Fibroblast of lung (primary cell): ENCODE measurements around the gene SACS.

Source experiments
- EZH2 ChIP-seq: IDR thresholded peaks from 2 replicates; pipeline ENCODE4 v1.5.1; 2012; ENCODE audit warnings: low read length, control low read depth, mild to moderate bottlenecking; ENCODE audit errors: missing control alignments
- TF ChIP-seq, protein P1 (sequence below), 2 donors: IDR thresholded peaks in 1 of 2; conservative IDR thresholded peaks in 1 of 2; 1 replicate in 1 of 2; 2 replicates in 1 of 2; pipeline ENCODE4 v1.5.1; 2011 to 2012; ENCODE audit warnings: low read length in 2 of 2, control low read depth in 1 of 2, inconsistent platforms in 1 of 2, low read depth in 1 of 2, mild to moderate bottlenecking in 1 of 2

DNA sequence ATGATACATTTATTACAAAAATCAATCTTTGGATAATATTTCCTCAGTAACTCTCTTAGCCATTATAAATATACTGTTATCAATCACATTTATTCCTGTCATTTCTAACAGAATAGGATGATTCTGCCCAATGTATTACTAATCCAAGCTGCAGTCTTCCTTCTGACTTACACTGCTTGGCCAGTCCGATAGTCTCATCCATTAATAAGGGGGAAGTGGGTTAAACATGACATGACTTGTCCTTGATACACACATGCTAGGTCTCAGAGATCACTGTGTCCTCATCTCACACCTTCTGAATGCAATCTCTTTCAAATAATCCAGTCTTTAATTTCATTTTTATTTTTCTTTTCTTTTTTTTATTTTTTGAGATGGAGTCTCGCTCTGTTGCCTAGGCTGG is 18.8 kb downstream of the SACS start:
- TF ChIP-seq, protein P1, sequence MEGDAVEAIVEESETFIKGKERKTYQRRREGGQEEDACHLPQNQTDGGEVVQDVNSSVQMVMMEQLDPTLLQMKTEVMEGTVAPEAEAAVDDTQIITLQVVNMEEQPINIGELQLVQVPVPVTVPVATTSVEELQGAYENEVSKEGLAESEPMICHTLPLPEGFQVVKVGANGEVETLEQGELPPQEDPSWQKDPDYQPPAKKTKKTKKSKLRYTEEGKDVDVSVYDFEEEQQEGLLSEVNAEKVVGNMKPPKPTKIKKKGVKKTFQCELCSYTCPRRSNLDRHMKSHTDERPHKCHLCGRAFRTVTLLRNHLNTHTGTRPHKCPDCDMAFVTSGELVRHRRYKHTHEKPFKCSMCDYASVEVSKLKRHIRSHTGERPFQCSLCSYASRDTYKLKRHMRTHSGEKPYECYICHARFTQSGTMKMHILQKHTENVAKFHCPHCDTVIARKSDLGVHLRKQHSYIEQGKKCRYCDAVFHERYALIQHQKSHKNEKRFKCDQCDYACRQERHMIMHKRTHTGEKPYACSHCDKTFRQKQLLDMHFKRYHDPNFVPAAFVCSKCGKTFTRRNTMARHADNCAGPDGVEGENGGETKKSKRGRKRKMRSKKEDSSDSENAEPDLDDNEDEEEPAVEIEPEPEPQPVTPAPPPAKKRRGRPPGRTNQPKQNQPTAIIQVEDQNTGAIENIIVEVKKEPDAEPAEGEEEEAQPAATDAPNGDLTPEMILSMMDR (conservative IDR thresholded peaks at IDR 0.05 in 1 of 2, IDR thresholded peaks at IDR 0.05 in 1 of 2; ENCODE audit: low read depth in 1 of 2, low read length in 2 of 2), result no peak
- TF ChIP-seq EZH2, result no peak
